SU-DHL-6 (cell line): ENCODE data around the gene TARP.

Experiments used
- CTCF ChIP-seq: fragments of 200-600 bp; sonication (generic); IDR thresholded peaks from one replicate; pipeline ENCODE4 v1.5.1; 2017; ENCODE audit warnings: antibody characterized with exemption, mild to moderate bottlenecking, low read length, moderate library complexity; ENCODE audit not compliant: insufficient read depth, poor library complexity, severe bottlenecking
- EZH2phosphoT487 ChIP-seq: fragments of 200-600 bp; sonication (generic), shearing (Covaris generic); conservative IDR thresholded peaks from 2 replicates; pipeline ENCODE4 v1.6.1; 2018; ENCODE audit warnings: mild to moderate bottlenecking, antibody characterized with exemption, low read length, moderate library complexity, mixed read lengths

GRCh38 chr7:38316733-38317360 lies 43.4 kb upstream of the TARP start:
- TF ChIP-seq CTCF (no peak), EZH2phosphoT487 (no peak)
